Tongue (tissue), 2 donors: ENCODE data around the gene SLC19A1. TPM values are rescaled to one million over a fixed set of nuclear protein-coding genes. Genes with fewer than 3 reads are reported as not detected.

Experiments
- DNase-seq: peaks from one replicate; pipeline ENCODE4 v3.0.0-alpha.2; 2015
- total RNA-seq: library from RNA; depleted of rRNA; stranded (reverse); fragments of >200 nt; gene quantifications from one replicate; pipeline ENCODE4 v1.2.3, GENCODE V29; 2014

Gene SLC19A1
- total RNA-seq, 1 donor from 2014 or later: 3.7 TPM

DNA sequence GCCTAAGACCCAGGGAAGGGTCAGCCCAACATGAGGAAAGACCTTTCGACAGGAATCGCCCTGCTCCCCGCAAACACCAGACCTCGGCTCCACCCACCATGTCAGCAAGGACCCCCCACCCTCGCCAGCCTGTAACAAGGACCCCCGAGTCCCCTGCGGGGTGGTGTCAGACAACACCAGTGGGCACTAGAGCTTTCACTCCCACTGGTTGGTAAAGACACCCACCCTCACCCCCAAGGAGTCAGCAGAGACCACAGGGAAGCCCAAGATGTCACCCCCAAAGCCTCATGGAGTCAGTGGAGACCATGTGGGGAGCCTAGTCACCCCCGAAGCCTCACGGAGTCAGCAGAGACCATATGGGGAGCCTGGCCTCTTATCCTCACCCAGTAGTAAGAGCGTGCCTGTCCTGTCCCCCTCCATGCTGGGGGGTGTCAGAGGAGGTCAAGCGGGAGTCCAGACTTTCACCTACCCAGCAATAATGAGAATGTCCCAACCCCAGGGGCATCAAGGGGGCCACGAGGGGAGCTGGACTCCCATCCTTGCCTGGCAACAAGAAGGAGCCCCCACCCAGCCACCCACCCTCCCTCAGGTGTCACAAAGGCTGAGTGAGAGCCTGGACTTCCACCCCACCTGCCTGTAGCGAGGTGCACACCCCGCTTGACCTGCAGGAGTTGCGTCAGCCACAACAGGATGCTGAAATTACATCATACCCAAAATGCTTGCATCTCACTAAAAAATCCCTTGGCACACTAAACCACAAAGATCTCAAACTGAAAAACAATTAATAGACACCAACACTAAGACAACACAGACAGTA lies 24.8 kb downstream of the SLC19A1 start:
- no peak for DNase-seq

DNA sequence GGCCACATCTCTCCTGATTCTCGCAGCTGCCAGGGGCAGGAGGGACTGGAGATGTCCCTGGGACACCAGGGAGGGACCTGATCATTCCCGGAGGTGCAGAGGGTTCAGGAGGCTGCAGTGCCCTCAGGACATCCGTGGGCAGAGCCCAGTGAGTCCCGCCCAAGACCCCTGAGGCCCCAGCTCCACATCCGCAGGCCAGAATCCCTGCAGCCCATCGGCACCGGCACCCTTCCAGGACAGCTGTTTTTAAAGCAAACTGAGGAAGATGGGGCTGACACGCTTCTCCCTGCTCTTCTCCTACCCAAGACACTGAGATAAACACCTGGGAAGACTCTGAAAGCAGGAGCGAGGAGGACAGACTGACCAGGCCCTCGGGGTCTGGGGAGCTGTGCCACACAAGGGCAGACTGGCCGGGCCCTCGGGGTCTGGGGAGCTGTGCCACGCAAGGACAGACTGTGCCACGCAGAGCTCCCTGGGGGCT lies 25.5 kb downstream of the SLC19A1 start:
- no peak for DNase-seq

DNA sequence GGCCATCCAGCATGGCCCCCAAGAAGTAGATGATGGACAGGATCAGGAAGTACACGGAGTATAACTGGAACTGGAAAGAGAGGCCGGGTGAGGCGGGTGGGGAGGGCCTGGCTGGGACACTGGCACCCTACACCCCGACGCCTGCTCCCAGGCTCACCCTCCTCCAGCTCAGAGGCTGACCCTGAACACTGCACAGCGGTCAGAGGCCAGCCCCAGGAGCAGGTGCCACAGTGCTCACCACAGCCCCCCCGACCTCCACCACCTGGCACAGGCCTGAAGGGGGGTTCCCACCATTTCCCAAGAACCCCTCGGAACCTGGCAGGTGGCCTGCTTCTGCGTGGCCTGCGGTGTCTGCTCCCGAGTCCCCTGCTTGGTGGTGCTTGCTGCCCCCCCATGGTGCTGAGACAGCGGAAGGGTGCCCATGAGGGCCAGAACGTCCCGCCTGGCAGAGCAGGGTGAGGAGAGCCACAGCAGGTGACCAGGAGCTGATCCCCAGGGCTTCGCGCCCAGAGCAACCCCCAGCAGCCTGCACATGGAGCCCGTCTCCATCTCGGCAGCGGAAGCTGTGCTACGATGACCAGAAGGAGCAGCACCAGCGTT lies 26.1 kb downstream of the SLC19A1 start:
- DNase-seq: no peak

DNA sequence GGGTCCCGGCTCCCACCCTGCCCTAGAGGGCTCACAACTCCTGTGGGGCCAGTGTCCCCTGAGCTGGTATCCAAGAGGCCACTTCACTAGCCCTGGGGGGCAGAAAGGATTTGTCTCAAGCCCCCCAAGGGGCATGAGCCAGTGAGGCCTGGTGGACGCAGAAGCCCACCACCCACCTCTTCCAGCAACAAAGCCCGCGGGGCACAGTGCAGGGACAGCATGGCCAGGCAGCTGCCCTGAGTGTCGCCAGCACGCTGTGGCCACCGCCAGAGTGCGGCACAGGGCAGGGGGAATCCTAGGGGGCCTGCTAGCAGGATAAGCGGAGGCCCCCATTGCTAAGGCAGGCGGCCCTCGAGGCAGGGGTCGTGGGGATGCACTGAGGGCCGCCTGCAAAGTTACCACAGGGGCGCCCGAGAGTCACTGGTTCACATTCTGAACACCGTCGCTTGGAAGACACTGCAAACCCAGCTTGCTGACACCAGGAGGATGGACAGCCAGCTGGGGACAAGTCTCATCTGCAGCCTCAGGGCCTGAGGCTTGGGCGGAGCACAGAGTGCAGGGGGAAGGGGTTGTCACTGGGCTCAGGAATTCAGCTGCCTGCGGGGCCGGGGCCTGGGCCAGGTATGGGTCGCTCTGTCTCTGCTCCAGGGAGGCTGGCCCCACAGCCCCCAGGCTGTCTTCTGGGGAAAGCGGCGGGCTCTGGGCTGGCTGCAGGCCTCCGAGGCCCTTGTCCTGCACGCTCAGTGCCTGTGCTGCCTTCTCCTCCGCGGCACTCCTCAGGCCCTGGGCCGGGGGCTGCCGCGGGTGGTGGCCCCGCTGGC lies 26.8 kb downstream of the SLC19A1 start:
- DNase-seq: no peak

DNA sequence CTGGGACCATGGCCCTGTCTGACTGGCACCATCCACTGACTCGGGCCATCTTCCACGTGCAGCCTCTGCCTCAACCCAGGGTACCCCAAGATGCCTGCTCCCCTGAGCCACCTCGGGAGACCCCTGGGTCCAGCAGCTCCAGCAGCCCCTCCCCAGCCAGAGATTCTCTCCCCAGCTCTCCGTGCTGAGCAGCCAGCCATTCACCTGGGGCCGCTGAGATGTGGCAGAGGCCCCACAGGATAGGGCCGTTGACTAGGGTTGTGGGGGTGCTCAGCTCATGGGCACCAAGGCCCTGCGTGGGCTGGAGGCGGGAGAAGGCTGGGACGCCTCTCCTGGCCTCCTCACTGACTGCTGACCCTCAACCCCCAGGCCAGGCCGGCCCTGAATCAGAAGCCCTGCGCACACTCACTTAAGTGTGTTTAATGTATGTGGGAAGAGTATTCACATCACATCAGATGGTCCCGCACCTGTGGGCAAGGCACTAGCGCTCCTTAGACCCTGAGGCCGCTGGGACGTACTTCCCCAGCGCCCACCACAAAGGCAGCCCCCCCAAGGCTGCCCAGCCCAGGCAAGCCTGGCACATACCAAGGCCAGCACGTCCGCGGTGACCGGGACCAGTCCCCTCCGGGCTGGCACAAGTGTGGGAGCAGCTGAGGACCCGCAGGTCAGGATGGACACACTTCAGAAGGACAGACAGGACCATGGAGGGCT lies 27.8 kb downstream of the SLC19A1 start:
- DNase-seq: no peak

DNA sequence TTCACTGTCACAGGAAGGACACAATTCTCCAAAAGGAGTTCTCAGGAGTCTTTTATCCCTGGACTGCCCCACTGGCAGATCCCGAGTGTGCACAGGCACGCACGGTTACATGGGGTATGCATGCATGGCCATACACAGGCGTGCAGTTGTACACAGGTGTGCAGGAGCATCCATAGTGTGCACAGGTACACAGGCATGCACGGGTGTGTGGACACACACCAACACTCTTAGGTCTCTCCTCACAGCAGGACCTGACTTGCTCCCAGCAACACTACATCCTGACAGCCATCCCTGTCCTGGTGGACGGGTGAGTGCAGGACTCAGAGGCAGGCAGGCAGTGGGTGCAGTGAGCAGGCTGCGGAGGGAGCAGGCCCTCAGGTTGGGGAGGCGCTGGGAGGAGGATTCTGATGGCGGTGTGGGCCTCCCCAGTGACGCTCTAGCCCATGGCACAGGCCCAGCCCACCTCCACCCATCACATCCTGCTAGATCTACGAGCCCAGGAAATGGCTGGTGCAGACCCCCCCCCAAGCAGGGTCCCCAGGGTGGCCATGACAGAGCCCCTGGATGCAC lies 28.4 kb downstream of the SLC19A1 start:
- DNase-seq: no peak

DNA sequence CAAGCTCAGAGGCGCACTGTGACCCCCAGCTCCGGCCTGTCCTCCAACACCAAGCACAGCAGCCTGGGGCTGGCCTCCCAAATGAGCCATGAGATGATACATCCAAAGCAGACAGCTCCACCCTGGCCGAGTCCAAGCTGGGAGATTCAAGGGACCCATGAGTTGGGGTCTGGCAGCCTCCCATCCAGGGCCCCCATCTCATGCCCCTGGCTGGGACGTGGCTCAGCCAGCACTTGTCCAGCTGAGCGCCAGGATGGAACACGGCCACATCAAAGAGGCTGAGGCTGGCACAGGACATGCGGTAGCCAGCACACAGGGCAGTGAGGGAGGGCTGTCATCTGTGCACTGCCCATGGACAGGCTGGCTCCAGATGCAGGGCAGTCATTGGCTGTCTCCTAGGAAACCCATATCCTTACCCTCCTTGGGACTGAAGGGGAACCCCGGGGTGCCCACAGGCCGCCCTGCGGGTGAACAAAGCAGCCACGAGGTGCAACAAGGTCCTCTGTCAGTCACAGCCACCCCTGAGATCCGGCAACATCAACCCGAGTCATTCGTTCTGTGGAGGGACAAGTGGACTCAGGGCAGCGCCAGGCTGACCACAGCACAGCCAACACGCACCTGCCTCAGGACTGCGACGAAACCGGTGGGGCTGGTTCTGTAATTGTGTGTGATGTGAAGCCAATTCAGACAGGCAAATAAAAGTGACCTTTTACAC lies 29.1 kb downstream of the SLC19A1 start:
- no peak for DNase-seq

DNA sequence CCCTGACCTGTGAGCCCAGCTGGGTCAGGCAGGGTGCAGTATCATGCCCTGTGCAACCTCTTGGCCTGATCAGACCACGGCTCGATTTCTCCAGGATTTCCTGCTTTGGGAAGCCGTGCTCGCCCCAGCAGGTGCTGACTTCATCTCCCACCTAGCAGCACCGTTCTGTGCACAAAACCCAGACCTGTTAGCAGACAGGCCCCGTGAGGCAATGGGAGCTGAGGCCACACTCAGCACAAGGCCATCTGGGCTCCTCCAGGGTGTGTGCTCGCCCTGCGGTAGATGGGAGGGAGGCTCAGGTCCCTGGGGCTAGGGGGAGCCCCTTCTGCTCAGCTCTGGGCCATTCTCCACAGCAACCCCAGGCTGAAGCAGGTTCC lies 29.6 kb downstream of the SLC19A1 start:
- DNase-seq: no peak

DNA sequence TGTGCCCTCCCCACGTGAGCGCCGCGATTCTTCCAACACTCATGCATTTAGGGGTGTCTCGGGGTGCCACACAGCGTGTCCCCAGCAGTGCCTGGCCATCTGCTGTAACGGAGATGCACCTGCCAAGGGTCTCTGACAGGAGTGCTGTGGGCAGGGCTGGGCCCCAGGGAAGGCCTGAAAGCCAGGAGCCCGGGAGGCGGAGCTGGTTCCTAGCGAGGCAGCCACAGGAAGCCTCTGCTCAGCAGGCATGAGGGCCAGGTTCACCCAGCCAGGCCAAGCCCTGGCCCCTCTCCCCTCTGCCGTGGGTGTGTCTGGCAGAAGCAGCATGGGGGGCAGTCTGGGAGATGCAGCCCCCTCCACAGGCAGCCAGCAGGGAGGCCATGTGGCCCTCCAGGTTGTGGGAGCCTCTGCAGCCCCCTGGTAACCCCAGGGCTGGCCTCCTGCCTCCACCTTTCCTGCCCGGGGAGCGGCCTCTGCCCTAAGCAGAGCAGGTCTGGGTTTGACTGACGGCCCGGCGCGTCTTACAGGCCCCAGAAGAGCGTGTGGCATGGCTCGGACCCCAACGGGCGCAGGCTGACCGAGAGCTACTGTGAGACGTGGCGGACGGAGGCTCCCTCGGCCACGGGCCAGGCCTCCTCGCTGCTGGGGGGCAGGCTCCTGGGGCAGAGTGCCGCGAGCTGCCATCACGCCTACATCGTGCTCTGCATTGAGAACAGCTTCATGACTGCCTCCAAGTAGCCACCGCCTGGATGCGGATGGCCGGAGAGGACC lies 30.4 kb downstream of the SLC19A1 start:
- no peak for DNase-seq

DNA sequence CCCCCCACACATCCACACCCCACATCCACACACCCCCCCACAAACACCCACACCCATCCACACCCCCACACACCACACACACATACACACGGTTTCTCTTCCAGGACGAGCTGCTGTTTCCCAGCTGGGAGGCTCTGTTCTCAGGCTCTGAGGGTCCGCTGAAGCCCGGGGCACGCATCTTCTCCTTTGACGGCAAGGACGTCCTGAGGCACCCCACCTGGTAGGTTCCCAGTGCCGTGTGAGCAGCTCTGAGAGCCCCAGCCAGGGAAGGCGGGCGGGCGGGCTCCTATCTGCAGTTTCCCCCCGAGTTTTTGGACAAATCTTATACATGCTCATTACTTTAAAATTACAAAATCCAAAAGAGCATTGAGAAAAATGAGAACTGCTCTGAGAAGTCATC lies 31.2 kb downstream of the SLC19A1 start:
- no peak for DNase-seq

DNA sequence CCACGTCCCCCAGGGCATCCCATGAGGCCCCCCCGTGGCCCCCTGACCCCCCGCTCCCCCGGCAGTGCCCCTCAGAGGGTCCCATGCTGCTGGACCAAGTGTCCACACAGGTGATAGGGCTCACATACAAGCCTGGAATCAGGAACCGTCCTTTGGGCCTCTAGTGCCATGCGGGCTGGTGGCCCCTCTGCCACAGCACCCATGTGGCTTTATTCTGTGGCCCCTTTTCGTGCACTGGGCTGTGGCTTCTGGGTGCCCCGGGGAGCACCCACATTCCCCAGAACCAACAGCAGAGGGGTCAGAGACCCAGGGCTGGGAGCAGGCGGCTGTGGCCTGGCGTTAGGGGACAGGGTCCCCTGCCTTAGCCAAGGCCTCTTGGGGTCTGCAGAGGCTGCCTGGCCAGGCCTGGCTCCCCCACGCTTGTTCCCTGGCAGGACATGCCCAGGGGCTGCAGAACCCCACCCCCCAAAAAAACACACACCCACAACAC lies 31.7 kb downstream of the SLC19A1 start:
- no peak for DNase-seq

DNA sequence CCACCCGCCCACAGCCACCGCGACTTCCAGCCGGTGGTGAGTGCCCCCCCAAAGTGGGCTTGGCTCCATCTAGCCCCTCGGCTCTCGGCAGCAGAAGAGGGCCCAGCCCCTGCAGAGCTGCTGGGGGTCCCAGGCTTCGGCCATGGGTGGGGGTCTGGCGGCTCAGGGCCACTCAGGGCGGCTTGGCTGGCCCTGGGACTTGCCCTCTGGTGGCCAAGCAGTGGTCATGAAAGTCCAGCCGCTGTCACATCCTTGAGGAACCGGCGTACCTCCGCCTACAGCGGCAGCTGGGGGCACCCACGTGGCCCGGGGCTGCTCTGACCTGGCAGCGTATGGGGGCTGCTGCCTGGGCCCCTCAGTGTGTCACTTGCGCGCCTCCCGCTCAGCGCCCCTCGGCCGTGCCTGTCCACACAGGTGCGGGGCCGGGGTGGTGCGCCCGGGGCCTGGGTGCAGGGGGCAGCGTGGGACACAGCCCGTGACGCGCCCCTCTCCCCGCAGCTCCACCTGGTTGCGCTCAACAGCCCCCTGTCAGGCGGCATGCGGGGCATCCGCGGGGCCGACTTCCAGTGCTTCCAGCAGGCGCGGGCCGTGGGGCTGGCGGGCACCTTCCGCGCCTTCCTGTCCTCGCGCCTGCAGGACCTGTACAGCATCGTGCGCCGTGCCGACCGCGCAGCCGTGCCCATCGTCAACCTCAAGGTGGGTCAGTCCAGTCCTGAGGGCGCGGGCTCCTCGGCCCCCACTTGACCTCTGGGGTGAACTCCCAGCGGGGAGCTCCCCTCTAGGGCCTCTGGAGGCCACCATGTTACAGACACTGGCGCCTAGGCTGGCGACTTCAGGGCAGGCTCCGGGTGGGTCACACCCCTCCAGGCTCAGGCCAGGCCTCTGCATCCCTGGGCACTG lies 32.4 kb downstream of the SLC19A1 start:
- DNase-seq: no peak

DNA sequence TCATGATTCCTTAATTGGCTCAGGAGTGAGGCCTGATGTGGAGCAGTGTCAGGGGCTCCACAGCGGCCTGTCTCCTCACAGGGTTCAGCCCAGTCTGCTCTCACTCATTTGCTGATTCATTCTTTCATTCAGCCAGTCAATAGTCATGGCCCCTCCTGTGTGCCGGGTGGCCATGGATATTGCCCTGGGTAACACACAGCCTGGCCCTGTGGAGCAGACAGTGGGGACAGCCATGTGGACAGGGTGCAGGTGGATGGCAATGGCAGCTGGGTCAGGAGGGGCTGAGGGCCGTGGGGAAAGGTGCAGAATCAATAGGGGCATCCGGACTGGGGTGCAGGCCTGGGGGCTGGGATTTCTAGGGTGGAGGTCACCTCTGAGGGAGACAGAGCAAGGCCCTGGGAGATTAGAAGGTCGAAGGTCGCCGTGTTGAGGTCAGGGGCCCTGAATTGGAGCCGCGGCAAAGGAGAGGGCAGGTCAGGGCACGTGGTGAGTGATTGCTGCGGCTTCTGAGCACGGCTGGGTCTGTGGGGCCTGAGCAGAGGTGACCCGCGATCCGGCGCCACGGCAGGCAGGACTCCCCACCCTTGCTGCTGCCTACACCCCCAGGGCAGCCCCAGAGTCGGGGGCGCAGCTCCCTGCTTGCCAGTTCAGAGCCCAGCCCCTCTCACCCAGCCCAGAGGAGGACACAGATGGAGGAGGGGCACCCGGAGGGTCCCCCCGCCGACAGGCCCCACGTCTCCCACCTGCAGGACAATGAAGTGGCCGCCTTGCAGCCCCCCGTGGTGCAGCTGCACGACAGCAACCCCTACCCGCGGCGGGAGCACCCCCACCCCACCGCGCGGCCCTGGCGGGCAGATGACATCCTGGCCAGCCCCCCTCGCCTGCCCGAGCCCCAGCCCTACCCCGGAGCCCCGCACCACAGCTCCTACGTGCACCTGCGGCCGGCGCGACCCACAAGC lies 33.4 kb downstream of the SLC19A1 start:
- no peak for DNase-seq

DNA sequence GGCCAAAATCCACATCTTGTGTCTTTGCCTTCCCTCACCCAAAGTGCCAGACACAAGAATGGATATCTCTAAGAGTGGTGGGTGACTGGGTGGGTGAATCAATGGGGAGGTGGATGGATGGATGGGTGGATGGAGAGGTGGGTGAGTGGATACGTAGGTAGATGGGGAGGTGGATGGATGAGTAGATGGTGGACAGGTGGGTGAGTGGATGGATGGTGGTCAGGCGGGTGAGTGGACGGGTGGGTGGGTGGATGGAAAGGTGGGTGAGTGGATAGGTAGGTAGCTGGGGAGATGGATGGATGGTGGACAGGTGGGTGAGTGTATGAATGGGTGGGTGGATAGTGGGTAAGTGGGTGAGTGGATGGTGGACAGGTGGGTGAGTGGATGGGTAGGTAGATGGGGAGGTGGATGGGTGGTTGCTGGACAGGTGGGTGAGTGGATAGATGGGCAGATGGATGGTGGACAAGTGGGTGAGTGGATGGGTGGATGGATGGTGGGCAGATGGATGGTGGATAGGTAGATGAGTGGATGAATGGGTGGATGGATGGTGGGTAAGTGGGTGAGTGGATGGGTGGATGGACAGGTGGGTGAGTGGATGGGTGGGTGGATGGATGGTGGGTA lies 34.2 kb downstream of the SLC19A1 start:
- DNase-seq: no peak

DNA sequence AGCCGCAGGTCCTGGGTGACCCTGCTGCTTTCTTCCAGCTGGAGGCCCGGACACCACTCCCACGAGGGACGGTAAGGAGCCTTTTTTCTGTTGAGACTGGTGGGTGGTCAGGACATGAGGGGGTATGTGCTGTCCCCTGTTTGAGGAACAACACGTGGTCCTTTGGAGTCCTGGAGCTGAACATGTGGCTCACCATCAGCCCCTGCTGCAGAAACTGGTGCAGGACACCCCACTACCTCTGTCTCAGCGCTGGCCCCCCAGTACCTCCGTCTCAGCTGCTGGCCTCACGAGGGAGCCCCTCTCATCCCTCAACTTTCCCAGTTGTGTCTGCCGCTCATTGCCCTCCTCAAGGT lies 34.7 kb downstream of the SLC19A1 start:
- no peak for DNase-seq

DNA sequence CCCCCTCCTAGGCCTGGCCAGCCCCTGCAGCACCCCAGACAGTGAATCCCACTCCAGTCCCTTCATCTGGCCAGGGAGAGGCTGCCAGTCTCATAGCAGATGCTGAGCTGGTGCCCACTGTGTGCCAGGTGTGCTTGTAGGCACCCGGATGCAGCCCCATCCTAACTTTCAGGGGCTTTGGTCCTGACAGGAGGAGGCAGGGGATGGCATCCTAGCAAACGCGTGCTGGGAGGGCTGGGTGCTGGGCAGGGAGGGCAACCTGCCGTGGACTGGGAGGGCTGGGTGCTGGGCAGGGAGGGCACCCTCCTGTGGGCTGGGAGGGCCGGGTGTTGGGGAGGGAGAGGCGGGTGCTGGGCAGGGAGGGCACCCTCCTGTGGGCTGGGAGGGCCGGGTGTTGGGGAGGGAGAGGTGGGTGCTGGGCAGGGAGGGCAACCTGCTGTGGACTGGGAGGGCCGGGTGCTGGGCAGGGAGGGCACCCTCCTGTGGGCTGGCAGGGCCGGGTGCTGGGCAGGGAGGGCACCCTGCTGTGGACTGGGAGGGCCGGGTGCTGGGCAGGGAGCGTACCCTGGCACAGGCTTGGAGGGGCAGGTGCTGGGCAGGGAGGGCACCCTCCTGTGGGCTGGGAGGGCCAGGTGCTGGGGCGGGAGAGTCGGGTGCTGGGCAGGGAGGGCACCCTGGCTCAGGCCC lies 35.3 kb downstream of the SLC19A1 start:
- no peak for DNase-seq

DNA sequence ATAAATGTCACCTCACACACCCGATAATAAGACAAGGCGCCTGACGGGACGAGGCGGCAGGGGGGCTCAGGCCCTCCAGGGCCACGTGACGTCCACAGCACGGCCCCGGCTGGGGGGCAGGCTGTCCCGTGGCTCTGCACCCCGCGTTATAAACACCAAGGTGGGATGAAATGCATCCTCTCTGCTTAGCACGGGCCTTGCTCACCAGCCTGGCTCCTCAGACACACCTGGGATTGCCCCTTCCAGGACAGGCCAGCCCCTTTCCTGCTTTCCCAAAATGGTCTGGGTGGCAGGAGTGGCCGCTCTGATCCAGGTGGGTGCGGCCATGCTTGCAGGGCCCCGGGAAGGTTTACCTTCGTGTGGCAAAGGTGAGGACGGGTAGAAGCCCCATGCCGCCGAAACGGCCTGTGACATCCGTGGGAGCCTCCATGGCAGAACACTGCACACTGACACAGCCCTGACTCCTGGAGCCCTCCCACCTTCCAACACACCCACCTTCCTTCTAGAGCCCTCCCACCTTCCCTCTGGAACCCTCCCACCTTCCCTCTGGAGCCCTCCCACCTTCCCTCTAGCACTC lies 35.9 kb downstream of the SLC19A1 start:
- DNase-seq: no peak
